Activated CD4-positive, alpha-beta T cell treated with anti-CD3 and anti-CD28 coated beads, Interleukin-2, amount 10 ng/mL, durations not matched to agents 24 days and 14 days (primary cell): ENCODE measurements around the gene PIGA. TPM values are rescaled to one million over a fixed set of nuclear protein-coding genes. Genes with fewer than 3 reads are reported as not detected.
A peak's percentile ranks its signal among the peaks of the same experiment; 100 is the strongest.
"Not testable (repeated sequence)": the region's sequence is repeated elsewhere in the genome, so short reads cannot be mapped to it uniquely, and the experiment has no call there.

ENCODE experiments used
- DNase-seq: peaks from one replicate; pipeline ENCODE4 v3.0.0; 2022
- H3K27ac Mint-ChIP-seq: one replicate; pipeline ENCODE4 v1.8.0; 2022; ENCODE audit warnings: mild to moderate bottlenecking, mixed read lengths
- H3K27me3 Mint-ChIP-seq: one replicate; pipeline ENCODE4 v1.8.0; 2022; ENCODE audit warnings: mixed read lengths
- H3K36me3 Mint-ChIP-seq: one replicate; pipeline ENCODE4 v1.8.0; 2022; ENCODE audit warnings: low read depth, mild to moderate bottlenecking, mixed read lengths
- H3K4me1 Mint-ChIP-seq: one replicate; pipeline ENCODE4 v1.8.0; 2021; ENCODE audit warnings: mixed read lengths
- H3K4me3 Mint-ChIP-seq: one replicate; pipeline ENCODE4 v1.8.0; 2022; ENCODE audit warnings: mild to moderate bottlenecking, moderate library complexity, mixed read lengths
- H3K9me3 Mint-ChIP-seq: one replicate; pipeline ENCODE4 v1.8.0; 2021; ENCODE audit warnings: mixed read lengths
- intact Hi-C: fragments of 100-400 bp; cut with micrococcal nuclease; formaldehyde crosslinking; loops from one replicate; pipeline ENCODE4 v1.15.1; 2023
- total RNA-seq: library from RNA; stranded (reverse); gene quantifications from 2 replicates; pipeline ENCODE4 v1.2.3, GENCODE V29; 2022

The PIGA gene
- total RNA-seq, 1 donor from 2014 or later = 29.4 TPM

- H3K4me3 Mint-ChIP-seq, H3K9me3 Mint-ChIP-seq, H3K27ac Mint-ChIP-seq, DNase-seq, intact Hi-C loops, H3K36me3 Mint-ChIP-seq, H3K27me3 Mint-ChIP-seq, H3K4me1 Mint-ChIP-seq: not testable (repeated sequence)
Observed at GRCh38 chrX:15305899-15306298, 29.4 kb downstream of the PIGA start.

GRCh38 chrX:15301924-15302323 is 33.4 kb downstream of the PIGA start:
- no peaks in the 10 kb centered on the region for H3K9me3 Mint-ChIP-seq
- DNase-seq = peak; percentile 60
- no peaks in the 10 kb centered on the region for H3K27me3 Mint-ChIP-seq
- intact Hi-C loops = no loop called here
- no peak overlapping the region for H3K27ac Mint-ChIP-seq
- H3K4me3 Mint-ChIP-seq = no peak overlapping the region
- no peaks in the 10 kb centered on the region for H3K4me1 Mint-ChIP-seq
- H3K36me3 Mint-ChIP-seq = no peaks in the 10 kb centered on the region

- intact Hi-C loops = no loop called here
- Mint-ChIP-seq H3K27me3 (no peaks in the 10 kb centered on the region), H3K36me3 (no peaks in the 10 kb centered on the region), H3K27ac (no peak overlapping the region), H3K4me3 (no peak overlapping the region), H3K4me1 (no peaks in the 10 kb centered on the region), H3K9me3 (no peaks in the 10 kb centered on the region)
- no peak for DNase-seq
Observed at GRCh38 chrX:15299941-15300851, 35.1 kb downstream of the PIGA start.

- no peak overlapping the region for H3K4me3 Mint-ChIP-seq
- no peaks in the 10 kb centered on the region for H3K36me3 Mint-ChIP-seq
- H3K9me3 Mint-ChIP-seq = no peaks in the 10 kb centered on the region
- no peak overlapping the region for H3K27ac Mint-ChIP-seq
- no peaks in the 10 kb centered on the region for H3K4me1 Mint-ChIP-seq
- H3K27me3 Mint-ChIP-seq = no peaks in the 10 kb centered on the region
- DNase-seq = no peak
- intact Hi-C loops = no loop called here
Observed at GRCh38 chrX:15298780-15299179, 36.5 kb downstream of the PIGA start.

DNA sequence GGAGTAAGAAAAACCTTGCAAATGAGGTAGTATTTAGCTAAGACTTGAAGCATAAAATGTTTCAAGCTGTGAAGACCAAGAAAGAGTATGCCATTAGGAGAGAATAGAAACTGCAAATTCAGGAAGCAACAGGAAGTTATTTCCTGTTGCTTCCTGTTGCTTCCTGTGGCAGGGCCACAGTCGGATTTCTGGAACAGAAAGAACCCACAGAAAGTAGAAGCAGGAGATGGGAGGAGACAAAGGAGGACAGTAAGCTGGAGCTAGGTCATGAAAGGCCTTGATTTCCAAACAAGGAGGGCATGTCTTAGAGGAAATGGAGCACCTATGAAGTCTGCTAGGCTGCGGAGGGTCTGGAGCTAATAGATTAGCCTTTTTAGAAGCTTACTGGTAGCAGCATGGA is 37.1 kb downstream of the PIGA start:
- Mint-ChIP-seq H3K27me3 (no peaks in the 10 kb centered on the region), H3K4me1 (no peaks in the 10 kb centered on the region)

DNA sequence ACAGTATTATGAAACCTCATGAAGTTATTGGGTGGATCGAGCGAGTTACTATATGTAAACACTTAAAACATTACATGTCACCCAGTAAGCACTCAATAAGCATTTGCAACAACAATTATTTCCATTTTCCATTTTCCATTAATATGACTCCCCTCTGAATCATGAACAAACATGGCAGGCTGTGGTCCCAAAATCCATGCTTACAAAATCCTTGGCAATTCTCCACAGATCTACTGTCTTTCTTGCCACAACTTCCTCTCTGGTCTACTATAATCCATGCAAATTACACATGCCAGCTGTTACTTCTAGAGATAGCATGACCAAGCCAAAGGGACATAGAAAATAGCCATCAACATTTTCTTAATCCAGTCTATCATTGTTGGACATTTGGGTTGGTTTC is 41.9 kb downstream of the PIGA start:
- no peak for DNase-seq
- H3K9me3 Mint-ChIP-seq = no peaks in the 10 kb centered on the region
- intact Hi-C loops = no loop called here
- H3K27ac Mint-ChIP-seq = no peak overlapping the region
- no peaks in the 10 kb centered on the region for H3K27me3 Mint-ChIP-seq
- no peak overlapping the region for H3K4me3 Mint-ChIP-seq
- no peaks in the 10 kb centered on the region for H3K4me1 Mint-ChIP-seq
- H3K36me3 Mint-ChIP-seq = no peaks in the 10 kb centered on the region

More for the DNA sequence above, 37.1 kb downstream of the PIGA start:
- intact Hi-C loops = no loop called here
- H3K27ac Mint-ChIP-seq = no peak overlapping the region
- no peaks in the 10 kb centered on the region for H3K9me3 Mint-ChIP-seq
- no peak for DNase-seq
- H3K4me3 Mint-ChIP-seq = no peak overlapping the region
- H3K36me3 Mint-ChIP-seq = no peaks in the 10 kb centered on the region

DNA sequence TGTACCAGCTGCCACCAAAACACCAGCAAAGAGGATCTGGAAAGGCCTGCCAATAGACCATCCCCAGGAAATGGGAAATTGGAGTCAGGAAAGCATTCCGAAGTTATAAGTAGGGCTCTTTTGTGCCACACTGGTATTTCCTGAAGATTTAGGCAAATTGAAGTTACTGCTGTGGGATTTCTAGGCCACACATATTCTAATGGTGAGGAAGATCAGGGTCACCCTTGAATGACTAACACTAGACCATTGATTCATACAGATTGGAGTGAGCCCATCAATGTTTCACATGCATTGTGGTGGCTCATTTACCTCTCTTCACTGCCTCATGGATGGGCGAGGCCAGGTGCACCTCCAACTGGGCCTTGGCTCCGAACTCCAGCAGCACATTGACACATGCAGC is 42.5 kb downstream of the PIGA start:
- no peaks in the 10 kb centered on the region for H3K4me1 Mint-ChIP-seq
- no peaks in the 10 kb centered on the region for H3K27me3 Mint-ChIP-seq
- no peaks in the 10 kb centered on the region for H3K36me3 Mint-ChIP-seq
- H3K4me3 Mint-ChIP-seq = no peak overlapping the region
- intact Hi-C loops = no loop called here
- H3K9me3 Mint-ChIP-seq = no peaks in the 10 kb centered on the region
- H3K27ac Mint-ChIP-seq = no peak overlapping the region
- no peak for DNase-seq

DNA sequence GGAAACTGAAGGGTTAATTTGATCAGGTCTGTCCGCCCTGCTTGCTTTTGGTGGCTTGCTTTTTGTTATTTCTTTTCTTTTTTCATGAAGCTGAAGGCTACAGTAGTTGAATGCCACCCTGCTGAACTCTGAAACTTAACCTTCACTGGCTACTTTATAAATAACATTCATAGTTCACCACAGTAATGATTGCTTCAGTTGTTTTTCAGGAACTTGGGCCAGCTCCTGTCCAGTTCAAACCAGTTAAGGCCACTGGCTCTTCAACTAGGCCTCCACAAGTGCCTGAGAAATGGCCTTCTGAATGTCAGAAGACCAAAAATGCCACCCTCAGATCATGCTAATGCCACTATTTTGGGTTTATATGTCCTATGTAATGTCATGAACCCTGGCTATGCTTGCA is 57.7 kb downstream of the PIGA start:
- Mint-ChIP-seq H3K27ac (no peak overlapping the region), H3K36me3 (no peaks in the 10 kb centered on the region), H3K4me1 (no peaks in the 10 kb centered on the region), H3K9me3 (no peaks in the 10 kb centered on the region), H3K4me3 (no peak overlapping the region), H3K27me3 (peaks cover 1% of the 10 kb centered on the region)
- DNase-seq = no peak
- intact Hi-C loops = no loop called here

DNA sequence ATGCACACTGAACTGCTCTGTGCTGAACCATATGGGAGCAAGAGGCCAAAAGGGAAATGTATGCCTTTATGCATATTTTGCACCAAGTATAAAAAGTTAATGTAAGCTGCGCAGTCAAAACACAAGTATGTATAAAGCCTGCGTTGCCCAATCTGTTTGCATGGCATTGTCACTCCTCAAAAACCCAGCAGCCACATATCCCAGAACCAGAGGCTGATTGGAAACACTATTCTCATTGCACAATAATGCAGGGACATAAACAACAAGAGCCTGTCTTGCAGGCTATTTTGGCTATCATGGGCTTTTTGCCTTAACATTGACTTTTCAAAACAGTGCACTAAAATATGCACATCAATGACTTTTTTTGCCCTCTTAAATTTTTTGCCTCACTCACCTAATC is 60.4 kb downstream of the PIGA start:
- H3K27ac Mint-ChIP-seq = no peak overlapping the region
- intact Hi-C loops = no loop called here
- no peak overlapping the region for H3K4me3 Mint-ChIP-seq
- no peak for DNase-seq
- H3K9me3 Mint-ChIP-seq = no peaks in the 10 kb centered on the region
- peaks cover 1% of the 10 kb centered on the region for H3K27me3 Mint-ChIP-seq
- H3K4me1 Mint-ChIP-seq = peaks cover 1% of the 10 kb centered on the region
- H3K36me3 Mint-ChIP-seq = no peaks in the 10 kb centered on the region

- H3K9me3 Mint-ChIP-seq, intact Hi-C loops, H3K27ac Mint-ChIP-seq, H3K27me3 Mint-ChIP-seq, DNase-seq, H3K4me1 Mint-ChIP-seq, H3K4me3 Mint-ChIP-seq, H3K36me3 Mint-ChIP-seq: not testable (repeated sequence)
Observed at GRCh38 chrX:15273275-15273674, 62.0 kb downstream of the PIGA start.

DNA sequence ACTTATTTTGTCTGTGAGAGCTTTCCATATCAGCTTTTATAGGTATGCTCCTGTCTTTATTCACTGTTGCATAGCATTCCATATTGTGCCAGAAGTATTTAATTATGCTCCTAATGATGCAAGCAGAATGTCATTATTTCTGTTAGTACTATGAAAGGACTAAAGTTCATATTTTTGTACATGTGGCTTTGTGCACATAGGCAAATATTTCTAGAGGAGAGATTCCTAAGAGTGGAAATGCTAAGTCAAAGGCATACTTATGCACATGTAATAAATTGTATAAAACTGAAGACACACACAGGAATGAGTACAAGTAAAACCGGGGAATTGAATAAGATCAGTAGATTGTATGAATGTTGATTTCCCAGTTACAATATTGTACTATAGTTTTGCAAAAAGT is 63.6 kb downstream of the PIGA start:
- Mint-ChIP-seq H3K9me3 (no peaks in the 10 kb centered on the region), H3K36me3 (no peaks in the 10 kb centered on the region), H3K27ac (no peak overlapping the region), H3K4me1 (peaks cover 5% of the 10 kb centered on the region), H3K27me3 (no peaks in the 10 kb centered on the region), H3K4me3 (no peak overlapping the region)
- intact Hi-C loops = no loop called here
- no peak for DNase-seq

DNA sequence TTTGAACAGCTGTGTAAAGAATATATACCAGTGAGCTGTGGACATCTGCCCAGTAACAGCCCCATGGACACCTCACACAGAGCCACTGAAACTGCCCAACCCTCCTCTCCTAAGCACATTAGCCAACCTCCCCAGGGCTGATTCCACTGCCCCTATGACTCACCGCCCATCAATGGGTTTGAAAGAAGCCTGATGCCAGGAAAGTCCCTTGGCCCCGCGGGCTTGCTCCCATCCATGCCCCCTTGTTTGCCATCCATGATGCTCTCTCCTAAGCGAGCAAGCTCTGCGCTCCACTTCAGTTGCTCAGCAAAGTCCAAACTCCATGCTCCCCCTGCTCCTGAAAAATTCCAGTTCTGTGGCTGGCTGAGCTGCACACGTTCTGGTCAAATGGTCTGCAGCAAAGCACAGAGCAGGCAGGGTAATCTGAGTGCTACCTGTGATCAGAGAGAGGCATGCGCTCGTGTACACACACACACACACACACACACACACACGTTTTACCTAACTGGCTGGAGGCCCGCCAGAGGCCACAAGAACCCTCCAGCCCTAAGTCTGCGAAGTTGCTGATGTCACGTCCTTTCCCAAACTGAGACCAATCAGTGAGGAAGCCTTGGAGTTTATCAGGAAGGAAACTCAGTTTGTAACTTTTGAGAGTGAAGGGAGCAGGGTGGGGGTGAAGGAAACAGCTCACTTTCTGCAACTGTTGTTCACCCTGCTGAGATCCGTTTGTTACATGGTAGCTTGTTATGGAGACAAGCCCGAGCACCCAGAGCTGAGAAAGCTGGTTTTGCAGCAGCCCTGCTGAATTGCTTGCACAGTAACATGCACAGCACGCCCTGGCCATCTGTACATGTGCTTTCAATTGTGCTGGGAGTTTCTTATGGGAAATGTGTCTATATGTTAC is 65.5 kb downstream of the PIGA start, which contains the start of gene ASB9:
Gene ASB9, minus strand, starts transcription at position 466 of the 904 bp plus-strand sequence. Its CDS starts 209 bp downstream, at position 257.
- Mint-ChIP-seq H3K36me3 (no peaks in the 10 kb centered on the region), H3K9me3 (no peaks in the 10 kb centered on the region), H3K4me3 (peak within 1 kb of the TSS; percentile 62), H3K4me1 (peaks cover 5% of the 10 kb centered on the region), H3K27ac (peak within 1 kb of the TSS; percentile 18), H3K27me3 (no peaks in the 10 kb centered on the region)
- DNase-seq = peak; percentile 57
- intact Hi-C loops = no loop called here
